ENCODE results near the gene NUP42.

Gene NUP42

DNA sequence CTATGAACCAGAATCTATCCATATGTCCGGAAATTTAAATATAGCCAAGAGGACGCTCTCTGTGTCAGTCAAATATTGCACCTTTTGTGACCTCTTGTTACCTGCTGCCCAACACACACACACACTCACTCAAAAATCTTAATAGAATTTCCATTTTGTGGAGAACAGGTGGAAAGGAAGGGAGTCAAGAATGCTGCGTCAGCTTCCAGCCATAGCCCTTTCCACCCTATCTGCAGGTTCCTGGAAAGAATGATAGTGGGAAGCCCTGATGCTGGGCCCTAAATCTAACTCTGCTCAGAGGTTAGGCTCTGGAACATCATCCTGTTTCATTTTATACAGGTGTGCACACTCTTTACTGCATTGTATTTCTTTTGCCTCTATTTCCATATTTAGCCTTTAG, 55.2 kb downstream of the NUP42 start:
- no peak for DNase-seq

DNA sequence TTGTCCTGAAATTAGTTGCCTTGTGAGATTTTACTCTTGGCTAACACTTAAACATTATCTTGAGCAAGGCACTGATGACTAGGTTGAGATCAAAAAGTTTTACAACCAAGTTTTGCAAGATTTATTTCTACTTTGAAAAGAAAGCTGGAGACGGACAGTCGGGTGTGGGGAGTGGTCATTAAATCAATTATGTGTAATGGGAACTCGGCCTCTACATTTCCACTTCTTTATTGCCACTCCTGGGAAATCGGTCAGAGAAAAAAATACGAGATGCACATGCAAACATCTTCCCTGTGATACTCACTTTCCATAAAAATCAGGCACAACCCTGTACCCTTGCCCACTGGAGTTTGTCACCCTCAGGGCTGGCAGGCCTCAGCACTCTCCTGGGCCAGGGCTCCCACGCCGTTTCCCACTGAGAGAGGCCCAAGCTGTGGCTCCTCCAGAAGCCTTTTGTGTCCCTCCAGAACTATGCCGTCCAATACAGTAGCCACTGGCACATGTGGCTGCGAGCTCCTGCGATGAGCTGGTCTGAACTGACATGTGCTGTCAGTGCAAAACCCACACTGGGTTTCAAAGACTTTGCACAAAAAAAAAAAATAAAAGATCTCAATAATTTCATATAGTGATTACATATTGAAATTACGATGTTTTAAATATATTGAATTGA, 57.3 kb downstream of the NUP42 start:
- DNase-seq: no peak

DNA sequence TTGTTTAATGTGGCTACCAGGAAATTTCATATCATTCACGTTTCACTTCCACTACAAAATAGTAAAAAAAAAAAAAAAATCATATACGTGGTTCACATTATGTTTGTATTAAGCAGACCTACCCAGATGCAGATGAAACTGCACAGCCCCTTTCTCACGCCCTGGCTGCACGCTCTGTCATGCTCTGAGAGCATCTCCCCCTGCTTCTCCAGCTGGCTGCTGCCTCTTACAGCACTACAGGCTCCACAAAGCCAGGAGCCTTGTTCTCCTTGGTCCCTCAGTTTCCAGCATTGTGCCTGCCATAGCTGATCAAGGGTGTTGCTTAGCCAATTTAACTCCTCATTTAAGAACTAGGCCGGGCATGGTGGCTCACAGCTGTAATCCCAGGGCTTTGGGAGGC, 57.9 kb downstream of the NUP42 start:
- no peak for DNase-seq

DNA sequence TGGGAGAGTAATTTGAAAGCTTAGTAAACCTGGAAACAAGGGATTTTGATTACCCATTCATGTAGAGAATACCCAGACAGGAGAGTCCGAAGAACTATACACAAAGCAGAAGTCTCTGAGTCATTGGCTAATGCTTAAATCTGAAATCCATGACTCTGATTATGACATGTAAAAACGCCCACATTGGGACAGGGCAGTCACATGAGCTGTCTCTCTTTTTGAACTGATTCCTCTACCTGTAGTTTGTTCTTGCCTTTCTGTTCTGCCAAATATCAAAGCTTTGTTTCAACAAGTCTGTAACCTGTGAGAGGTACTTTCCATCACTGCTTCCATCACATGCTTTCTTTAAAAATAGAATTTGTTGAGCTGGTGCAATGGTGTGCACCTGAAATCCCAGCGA, 60.5 kb downstream of the NUP42 start:
- no peak for DNase-seq

DNA sequence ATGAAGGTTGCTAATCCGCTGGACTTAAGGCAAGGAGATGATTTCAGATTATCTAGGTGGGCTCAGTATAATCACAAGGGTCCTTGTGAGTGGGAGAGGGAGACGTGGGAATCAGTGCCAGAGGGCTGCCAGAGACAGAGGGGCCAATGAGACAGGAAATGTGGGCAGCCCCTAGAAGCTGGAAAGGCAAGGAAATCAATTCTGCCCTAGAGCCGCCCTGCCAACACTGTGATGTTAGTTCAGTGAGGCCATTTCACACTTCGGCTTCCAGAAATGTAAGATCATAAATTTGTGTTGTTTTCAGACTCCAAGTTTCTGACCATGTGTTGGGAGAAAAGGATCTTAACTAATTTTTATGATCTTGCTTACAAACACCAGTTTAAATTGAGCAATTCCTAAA, 61.1 kb downstream of the NUP42 start:
- no peak for DNase-seq

DNA sequence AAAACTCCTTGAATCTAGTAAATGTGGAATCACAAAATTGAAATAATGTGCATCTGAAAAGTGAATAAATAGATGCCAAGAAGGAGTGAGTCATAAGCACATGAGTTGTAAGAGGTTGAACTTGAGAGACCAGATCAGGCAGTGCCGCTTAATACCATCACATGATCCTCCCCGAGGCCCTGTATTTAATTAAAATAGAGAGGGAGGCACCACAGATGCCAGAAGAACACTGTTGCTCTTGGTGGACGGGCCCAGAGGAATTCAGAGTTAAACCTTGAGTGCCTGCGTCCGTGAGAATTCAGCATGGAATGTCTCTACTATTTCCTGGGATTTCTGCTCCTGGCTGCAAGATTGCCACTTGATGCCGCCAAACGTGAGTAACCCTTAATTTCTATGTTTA, 64.7 kb downstream of the NUP42 start, which contains the start of gene GPNMB:
Gene GPNMB (plus strand): TSS at position 221 of the 400 bp plus-strand sequence. CDS start 83 bp downstream, at position 304.
- DNase-seq: no peak

DNA sequence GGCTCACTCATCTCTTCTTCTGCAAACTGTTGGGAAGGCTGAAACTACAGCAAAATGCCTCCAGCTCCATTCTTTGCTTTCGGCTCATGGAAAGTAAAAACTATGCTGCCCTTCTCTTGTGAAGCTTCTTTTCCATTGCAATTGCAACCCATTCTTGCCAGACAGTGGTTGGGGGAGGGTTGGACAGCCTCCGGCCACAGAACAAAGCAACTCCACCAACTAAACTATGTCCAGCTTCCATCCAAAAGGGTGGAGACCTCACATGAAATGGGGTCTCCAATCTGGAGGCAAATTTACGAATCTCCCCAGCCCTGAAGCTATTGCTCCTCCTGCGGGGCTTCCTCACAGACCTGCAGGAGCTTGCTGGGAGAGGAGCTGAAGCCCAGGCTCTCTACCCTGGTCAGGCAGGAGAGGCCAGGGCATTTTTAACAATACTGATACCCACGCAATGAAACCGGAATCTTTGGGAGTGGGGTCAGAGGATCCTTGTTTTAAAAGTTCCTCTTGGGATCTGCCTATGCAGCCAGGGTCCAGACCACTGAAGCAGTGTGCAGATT, 65.3 kb downstream of the NUP42 start:
- no peak for DNase-seq

DNA sequence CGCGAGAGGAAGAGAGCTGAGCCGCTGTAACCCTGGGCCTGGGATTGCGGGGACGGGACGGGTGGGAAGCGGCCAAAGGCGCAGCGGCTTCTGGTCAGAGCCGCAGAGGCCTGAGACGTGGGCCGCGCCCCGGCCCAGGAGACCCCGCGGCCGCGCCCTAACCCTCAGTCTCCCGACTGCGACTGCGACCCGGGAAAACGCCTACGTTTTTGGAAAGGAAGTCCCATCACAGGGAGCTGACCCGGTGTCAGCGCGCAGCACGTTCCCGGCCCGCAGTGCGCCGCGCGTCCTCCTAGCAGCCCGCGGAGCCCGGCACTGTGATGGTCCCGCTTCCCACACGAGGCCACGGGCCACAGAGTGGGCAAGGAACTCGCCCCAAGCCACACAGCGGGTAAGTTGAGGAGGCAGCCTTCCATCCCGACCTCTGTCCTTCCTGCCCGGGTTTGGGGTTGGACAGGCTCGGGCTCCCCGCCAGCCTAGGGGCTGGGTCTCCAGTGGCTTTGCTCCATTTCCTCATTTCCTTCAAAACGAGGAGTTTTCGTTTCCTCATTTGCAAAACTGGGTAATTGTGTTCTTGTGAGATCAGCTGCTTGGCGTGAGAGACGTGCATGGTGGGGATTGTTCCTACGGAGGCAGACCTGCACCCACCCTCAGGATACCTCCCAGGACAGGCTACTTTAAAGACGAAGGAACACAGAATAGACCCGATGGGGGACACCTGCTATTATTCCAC, 65.9 kb downstream of the NUP42 start:
- no peak for DNase-seq

DNA sequence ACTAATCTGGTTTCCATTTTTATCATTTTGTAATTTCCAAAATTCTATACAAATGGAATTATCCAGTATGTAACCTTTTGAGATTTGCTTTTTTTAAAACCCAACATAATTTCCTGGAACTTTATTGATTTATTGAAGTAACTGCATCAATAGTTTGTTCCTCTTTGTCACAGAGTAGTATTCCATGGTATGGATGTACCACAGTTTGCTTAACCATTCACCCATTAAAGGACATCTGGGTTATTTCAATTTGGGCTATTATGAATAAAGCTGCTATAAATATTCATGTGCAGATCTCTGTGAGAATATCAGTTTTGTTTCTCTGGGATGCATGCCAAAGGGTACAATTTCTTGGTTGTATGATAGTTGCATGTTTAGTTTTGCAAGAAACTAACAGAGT, 67.6 kb downstream of the NUP42 start:
- DNase-seq: no peak

Data from stimulated activated naive CD4-positive, alpha-beta T cell treated with Interleukin-2 at 50 U/mL for 16 hours (primary cell).